ENCODE results near the gene CAPS2.
"Not testable (repeated sequence)": the region's sequence is repeated elsewhere in the genome, so short reads cannot be mapped to it uniquely, and the experiment has no call there.

Gene CAPS2

DNA sequence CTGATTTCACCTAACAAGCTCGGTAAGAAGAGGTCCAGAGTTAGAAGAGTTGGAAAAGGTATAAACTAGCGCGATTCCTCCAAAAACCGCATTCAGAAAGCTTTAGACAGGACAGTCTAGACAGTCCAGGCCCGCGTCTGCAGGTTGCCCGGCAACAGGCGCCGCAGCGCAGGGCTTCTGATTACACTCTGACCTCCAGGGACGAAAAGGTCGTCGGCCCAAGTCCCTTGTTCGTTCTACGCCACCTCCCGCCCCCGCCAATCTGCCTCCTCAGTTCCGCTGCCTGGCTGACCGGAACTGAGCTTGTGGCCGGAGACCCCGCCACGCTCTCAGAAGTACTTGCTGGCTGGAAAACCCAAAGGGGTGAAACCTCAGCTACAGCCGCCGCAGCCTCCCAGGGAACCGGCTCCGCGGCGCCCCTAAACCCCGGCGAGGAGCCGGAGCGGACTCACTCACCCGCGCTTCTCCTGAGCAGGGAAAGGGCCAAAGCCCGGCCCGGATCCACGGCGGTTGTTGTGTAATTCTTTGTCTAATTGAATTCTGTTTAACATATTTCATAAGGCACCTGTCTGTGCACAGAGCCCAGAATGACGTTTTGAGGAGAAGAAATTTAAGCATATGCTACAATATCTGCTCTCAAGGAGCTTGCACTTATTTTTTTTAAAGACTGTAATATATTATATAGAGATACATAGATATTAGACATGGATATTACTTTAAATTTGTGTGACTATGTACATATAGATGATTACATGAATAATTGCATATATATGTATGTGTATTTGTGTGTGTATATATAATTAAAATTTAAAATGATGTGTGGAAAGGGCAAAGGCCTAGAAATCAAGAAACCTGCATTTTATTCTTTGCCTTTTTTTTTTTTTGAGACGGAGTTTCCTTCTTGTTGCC is at the start of gene CAPS2:
CAPS2 (minus strand) TSS at position 407 of the 909 bp plus-strand sequence. CDS start 3,826 bp downstream, outside the sequence.
- peak; percentile 40 for DNase-seq

- no peak for DNase-seq
These were observed 48.2 kb upstream of the CAPS2 start for GRCh38 chr12:75378354-75378753.

DNA sequence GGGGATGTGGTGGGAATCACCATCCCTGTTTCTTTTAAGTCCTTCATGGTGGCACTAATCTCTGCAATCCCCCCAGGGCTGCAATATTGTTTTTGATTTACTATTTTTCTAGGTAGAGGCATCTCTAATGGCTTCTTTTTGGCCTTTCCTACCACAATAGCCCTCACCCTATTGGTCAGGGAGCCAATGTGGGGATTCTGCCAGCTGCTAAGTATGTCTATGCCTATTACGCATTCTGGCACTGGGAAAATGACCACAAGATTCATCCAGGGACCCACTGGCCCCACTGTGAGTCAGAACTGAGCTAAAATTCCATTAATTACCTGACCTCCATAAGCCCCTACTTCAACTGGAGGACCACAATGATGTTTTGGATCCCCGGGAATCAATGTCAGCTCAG is 44.8 kb upstream of the CAPS2 start:
- no peak for DNase-seq

- DNase-seq, result no peak
These were observed 36.5 kb upstream of the CAPS2 start for GRCh38 chr12:75366629-75367028.

- DNase-seq, result no peak
These were observed 34.8 kb upstream of the CAPS2 start for GRCh38 chr12:75364919-75365318.

DNA sequence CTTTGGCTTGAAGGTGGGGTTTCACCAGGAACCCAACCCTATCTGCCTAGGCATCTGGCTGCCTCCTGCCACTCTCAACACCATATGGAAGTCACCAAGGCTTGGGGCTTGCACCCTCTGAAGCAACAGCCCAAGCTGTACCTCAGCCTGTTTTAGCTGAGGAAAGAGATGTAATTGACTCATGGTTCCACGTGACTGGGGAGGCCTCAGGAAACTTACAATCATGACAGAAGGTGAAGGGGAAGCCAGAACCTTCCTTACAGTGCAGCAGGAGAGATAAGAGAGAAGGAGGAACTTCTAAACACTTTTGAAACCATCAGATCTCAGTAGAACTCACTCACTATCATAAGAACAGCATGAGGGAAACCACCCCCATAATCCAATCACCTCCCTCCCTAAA is 31.3 kb upstream of the CAPS2 start:
- no peak for DNase-seq

DNA sequence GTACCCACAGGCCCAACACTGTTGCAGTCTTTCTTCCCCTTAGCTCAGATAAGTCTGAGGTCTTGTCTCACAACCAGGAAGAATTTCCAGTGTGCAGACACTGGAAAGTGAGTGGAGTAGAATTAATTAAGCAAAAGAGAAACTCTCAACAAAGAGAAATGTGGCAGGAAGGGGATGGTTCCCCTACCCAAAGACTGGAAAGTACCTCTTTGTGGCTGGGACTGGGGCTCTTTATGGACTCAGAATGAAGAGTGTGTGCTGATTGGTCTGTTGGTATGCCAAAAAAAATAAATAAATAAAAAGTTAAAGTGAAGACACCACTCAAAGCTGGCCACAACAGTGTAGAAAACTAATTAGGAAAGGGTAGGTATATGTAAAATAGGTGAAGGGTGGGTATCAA is 30.8 kb upstream of the CAPS2 start:
- no peak for DNase-seq

GRCh38 chr12:75354011-75354410 is 23.9 kb upstream of the CAPS2 start:
- no peak for DNase-seq

DNA sequence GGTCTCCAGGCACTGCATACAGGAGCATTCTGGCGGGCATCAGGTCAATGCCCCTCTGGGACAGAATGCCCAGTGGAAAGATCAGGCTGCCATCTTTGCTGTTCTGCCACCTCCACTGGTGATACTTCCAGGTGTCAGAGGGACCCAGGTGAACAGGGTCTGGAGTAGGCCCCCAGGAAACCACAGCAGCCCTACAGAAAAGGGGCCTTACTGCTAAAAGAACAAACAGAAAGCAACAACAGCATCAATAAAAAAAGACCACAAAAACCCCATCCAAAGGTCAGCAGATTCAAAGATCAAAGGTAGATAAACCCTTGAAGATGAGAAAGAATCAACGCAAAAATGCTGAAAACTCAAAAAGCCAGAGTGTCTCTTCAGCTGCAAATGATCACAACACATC is 20.3 kb upstream of the CAPS2 start:
- DNase-seq, result no peak

DNA sequence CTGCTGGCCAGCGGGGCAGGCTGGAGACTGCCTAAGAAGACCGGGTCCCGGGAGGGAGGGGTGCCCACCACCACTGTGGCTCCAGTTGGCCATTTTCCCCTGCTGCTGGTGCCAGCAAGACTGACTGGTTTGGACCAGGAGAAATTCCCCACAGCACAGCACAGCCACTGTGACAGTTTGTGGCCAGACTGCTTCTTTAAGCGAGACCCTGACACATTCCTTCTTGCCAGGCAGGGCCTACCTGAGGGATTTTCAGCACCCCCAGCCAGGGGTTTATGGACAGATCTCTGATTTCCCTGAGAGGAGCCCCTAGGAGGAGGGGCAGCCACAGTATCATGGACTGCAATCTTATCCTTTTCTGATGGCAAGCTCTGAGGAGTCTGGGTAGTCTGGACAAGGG is 19.8 kb upstream of the CAPS2 start:
- no peak for DNase-seq

- DNase-seq, result not testable (repeated sequence)
These were observed 16.1 kb upstream of the CAPS2 start for GRCh38 chr12:75346215-75346614.

DNA sequence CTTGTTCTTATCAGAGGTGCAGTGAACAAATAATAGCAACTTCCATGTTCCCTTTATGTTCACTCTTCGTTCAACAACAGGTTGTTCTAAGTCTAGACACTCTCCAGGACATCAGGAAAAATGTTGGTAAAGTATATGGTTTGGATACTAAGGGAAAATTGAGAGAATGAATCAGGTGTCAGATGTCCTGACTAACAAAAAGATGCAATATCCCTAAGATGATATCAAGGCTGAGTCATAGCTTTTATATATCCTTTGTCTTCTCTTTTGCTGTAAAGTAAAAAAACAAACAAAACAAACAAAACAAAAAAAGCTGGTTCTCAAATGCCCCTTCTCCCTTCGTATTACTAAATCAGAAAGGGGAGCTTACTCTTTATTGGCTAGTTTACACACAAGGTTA is 15.4 kb upstream of the CAPS2 start:
- no peak for DNase-seq

DNA sequence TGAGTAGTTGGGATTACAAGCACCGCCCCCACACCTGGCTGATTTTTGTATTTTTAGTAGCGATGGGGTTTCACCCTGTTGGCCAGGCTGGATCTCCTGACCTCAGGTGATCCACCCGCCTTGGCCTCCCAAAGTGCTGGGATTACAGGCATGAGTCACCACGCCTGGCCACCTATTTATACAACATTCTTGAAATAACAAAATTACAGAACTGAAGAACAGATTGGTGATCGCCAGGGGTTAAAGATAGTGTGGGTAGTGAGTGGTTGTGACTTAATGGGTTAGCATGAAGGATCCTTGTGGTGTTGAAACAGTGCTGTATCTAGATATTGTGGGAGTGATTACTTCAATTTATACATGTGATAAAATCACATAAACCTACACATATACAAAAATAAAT is 11.7 kb upstream of the CAPS2 start:
- DNase-seq, result no peak

DNA sequence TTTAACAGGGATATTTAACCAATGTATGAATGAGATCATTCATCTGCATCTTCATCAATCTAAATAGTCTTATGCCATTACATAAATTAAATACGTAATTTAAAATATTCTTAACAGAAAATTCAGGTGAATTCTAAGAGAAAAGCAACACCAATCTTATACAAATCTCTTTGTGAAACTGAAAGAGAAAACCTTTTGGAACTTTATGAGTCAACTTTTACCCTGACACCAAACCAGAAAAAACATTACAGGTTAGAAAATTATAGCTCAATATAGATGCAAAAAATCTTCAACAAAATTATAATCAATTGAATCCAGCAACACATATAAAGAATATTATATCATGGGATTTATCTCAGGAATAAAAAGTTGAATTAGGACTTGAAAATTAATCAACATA is 7.8 kb upstream of the CAPS2 start:
- DNase-seq, result no peak

GRCh38 chr12:75334384-75335030 is 4.4 kb upstream of the CAPS2 start, which contains the start of gene GLIPR1L1:
Gene GLIPR1L1 (plus strand): TSS chr12:75334670. CDS start chr12:75334729, 59 bp downstream.
- DNase-seq, result no peak

GRCh38 chr12:75327642-75328041 is 2.5 kb downstream of the CAPS2 start:
- DNase-seq, result no peak

- no peak for DNase-seq
These were observed 6.5 kb downstream of the CAPS2 start for GRCh38 chr12:75323663-75324062.

GRCh38 chr12:75322464-75322863 is 7.7 kb downstream of the CAPS2 start:
- DNase-seq, result no peak

DNA sequence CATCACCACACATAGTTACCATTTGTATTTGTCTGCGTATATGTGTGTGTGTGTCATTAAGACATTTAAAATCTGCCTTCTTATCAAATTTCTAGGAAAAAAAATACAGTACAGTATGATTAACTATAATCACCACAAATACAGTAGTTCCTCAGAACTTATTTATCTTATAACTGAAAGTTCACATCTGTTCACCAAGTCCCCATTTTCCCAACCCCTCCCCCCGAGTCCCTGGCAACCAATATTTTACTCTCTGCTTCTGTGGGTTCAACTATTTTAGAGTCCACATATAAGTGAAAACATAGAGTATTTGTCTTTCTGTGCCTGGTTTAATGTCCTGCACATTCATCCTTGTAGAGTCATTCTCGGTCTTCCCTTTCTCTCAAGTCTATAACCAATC is 12.3 kb downstream of the CAPS2 start:
- DNase-seq, result no peak

DNA sequence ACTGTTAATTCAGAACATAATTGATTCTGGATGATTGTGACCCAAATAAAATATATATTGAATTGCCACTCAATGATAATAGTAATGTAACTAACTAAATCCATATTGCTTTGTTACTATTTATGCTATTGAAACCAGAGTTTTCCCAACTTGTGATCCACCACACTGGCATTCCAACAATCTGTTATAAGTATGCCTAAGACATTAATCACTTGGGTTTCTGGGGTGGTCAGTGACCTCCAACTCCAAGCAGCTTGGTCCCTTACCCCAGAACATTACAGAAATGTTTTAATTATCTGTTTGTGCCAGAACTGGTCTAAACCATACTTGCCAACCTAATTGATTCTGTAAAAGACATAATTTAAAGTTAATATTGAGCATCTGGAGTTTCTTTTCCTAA is 14.6 kb downstream of the CAPS2 start:
- no peak for DNase-seq

DNA sequence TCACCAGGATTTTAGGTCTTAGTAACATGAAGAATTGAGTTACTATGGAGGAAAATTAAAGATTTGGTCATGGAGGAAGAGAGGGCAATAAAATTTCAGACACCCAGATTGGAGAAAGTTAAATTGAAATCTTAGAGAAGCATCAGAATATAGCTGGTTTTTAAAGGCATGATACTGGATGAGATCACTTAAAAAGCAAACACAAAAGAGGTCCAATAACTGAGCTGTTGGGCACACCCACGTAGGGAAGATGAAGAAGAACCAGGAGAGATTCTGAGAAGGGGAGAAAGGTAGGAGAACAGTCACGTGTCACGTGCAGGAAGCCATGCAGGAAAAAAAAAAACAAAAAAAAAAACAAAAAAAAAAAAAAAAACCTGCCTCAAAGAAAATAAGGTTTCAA is 18.8 kb downstream of the CAPS2 start:
- no peak for DNase-seq

DNA sequence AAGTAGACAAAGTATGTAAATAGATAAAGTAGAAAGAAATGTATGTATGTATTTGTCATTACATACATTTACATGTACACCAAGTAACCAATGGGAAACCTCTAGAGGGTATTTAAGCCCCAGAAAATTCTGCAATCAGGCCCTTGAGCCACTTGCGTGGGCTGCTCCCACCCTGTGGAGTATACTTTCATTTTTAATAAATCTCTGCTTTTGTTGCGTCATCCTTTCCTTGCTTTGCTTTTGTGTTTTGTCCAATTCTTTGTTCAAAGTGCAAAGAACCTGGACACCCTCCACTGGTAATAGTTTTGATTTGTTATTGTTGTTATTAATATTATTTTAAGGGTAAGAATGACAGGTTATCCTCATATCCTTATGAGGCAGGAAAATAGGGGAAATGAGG is 21.8 kb downstream of the CAPS2 start:
- no peak for DNase-seq

- DNase-seq, result no peak
These were observed 24.5 kb downstream of the CAPS2 start for GRCh38 chr12:75305412-75306332.
